DMS153 treated with DMSO at 0.1 percent for 48 hours (cell line): ENCODE measurements around the gene EARS2.
"Not testable (repeated sequence)": the region's sequence is repeated elsewhere in the genome, so short reads cannot be mapped to it uniquely, and the experiment has no call there.

Experiments used
- DNase-seq: peaks from one replicate; lab custom pipeline; 2025; ENCODE audit not compliant: unreplicated experiment; lab: John Stamatoyannopoulos, UW

Gene EARS2

DNA sequence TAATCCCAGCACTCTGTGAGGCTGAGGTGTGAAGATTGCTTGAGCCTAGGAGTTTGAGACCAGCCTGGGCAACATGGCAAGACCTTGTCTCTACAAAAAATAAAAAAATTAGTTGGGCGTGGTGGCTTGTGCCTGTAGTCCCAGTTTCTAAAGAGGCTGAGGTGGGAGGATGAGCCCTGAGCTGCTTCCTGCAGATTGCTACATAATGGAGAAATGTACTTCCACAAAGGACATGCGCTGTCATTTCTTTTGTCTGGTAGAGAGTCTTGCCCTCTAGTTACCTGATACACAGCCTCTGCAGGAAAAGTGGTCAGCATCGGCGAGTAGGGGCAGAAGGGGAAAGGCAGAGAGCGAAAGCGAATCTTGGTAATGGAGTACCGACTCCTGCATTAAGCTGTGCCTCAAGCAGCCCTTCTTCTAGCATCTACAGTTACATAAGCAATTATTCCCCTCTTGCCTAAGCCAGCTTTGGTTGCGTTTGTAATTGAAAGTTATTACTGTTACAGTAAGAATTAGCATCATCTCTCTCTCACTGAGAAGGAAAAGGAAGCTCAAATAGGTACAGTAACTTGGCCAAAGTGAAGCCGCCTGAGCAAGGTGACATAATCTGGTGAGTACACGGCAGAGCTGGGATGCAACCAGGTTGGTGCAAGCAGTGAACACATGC lies 28.4 kb downstream of the EARS2 start:
- DNase-seq: no peak

DNA sequence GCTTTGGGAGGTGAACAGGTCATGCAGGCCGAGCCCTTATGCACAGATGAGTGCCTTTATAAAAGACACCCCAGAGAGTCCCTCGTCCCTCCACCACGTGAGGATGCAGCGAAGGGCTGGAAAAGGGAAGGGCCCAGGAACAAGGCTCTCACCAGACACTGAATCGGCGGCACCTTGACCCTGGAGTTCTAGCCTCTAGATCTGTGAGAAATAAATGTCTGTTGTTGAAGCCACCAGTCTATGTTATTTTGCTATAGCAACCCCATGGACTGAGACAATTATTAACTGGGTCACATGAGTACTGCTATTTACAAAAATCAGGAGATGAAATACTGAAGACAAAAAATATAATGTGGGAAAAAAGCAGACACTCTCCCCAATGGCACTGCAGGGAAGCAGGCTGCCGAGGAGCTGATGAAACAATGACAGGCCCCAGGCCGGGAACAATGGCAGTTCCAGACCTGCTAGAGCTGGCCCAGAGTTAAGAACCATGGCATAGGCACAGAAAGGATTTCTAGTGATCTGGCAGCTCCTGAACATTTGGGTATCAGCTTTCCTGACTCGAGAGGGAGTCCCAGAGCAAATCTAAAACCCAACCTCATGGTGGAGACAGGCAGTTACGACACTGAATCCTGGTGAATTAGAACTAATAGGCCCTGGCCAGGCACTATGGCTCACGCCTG lies 29.0 kb downstream of the EARS2 start:
- DNase-seq: no peak

DNA sequence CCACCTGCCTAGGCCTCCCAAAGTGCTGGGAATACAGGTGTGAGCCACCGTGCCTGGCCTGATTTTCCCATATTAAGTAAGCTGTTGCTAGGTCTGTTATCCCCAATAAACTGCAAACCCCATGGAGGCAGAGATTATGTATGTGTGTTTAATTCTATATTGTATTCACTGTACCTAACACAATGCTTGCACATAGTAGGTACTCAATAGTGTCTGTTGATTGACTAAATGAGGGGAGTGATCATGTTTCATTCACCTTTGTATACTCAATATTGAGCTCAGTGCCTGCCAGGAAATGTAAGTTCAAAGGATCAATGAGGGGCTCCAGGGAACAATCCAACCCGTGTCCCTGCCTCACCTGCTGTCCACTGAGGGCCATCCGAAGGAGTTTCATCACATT lies 32.3 kb downstream of the EARS2 start:
- no peak for DNase-seq

DNA sequence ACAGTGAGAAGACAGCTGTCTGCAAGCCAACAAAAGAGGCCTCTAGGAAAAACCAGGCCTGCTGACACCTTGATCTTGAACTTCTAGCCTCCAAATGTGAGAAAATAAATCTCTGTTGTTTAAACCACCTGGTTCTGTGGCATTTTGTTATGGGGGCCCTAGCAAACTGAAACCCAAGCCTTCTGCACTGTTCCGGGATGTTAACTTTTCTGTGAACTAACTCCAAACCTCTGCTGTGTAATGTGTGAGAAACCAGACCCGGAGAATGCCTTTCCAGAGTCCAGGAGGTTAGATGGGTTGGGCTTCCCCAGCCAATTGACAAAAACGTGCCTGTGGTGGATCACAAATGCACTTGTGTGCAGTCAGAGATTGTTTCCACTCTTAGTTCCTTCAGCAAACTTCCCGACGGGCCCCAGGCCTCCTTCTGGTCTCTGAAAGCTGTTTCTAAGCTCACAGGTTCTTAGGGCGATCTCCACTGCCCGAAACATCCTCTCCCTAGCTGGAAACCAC lies 33.2 kb downstream of the EARS2 start:
- DNase-seq: no peak

GRCh38 chr16:23523321-23523720 lies 33.8 kb downstream of the EARS2 start:
- DNase-seq: no peak

DNA sequence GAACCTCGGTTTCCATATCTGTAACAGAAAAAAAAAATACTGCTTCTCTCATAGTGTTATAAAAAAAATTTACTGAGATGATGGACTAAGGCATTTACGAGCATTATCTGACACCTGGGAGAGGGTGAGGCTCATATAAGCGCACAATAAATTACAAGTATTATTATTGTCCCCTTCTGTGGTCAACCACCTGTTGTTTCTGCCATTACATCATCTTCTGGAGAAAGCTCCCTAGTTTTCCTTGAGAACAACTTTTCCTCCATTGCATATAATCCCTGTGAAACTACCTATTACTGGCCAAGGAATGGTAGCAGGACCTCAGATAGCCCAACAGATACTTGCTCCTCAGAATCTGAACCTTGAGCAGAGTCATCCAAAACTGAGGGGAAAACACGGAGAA lies 35.2 kb downstream of the EARS2 start:
- no peak for DNase-seq

GRCh38 chr16:23521037-23521743 lies 36.0 kb downstream of the EARS2 start:
- DNase-seq: no peak

DNA sequence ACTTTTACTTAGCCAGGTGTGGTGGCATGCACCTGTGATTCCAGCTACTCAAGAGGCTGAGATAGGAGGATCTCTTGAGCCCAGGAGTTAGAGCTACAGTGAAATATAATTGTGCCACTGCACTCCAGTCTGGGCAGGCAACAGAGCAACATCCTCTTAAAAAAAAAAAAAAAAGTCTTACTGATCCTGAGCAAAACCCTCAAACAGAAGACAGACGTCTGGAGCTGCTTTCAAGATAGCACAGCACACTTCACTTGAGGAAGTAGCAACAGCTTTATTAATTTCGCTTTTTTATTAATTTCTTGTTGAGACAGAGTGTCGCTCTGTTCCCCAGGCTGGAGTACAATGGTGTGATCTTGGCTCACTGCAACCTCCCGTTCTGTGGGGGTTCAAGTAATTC lies 36.6 kb downstream of the EARS2 start:
- no peak for DNase-seq

DNA sequence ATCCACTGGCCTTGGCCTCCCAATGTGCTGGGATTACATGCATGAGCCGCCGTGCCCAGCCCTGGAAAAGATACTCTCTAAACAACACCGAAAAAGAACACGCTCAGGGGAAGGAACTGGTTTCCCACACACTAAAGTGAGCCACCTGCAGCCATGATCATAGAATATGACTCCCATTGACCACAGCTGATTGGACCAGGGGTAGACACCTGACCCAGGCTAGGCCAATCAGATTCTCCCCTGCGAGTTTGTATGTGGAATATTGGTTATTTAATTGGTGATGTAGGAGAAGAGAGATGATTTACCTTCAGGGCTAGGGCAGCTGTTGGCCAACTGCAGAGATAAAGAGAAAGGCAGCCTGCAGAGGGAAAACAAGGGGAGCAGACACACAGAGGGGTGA lies 37.9 kb downstream of the EARS2 start:
- no peak for DNase-seq

GRCh38 chr16:23518435-23518891 lies 38.7 kb downstream of the EARS2 start:
- peak; percentile 1 for DNase-seq

DNA sequence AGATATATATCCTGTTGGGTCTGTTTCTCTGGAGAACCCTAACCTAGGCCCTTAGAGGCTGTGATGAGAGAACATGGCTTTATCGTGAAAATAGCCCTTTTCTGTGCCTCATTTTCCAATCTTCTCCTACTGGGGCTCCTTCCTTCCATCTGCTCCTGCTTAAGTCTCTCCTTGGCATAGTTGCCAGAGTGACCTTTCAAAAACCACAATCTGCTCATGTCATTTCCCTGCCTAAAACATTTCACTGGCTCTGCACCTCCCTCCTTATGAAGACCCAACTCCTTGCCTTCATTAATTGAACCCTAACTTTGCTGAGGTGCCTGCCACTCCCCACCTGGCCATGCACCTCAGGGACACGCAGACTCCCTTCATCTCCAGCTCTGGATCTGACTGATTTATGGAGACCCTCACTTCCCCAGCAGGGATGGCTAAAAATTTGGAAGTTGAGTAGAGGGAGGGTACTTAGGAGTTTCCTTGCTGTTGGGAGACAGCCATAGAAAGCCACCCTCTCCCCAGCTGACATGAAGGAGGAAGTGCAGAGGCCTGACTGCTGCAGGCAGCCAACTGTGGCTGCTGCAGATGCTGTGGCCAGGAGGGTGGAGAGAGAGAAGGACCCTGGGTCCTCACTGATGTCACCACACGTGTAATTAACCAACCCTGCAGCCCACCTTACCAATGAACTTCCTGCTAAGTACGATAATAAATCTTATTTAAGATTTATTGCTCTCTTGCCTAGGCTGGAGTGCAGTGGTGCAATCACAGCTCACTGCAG lies 40.6 kb downstream of the EARS2 start:
- no peak for DNase-seq

DNA sequence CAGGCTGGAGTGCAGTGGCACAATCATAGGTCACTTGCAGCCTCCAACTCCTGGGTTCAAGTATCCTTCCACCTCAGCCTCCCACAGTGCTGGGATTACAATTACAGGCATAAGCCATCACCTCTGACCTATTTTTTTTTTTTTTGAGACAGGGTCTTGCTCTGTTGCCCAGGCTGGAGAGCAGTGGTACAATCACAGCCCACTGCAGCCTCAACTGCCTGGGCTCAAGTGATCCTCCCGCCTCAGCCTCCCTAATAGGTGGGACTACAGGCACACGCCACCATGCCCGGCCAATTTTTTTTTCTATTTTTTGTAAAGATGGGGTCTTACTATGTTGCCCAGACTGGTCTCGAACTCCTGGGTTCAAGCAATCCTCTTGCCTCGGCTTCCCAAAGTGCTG lies 41.3 kb downstream of the EARS2 start:
- no peak for DNase-seq

DNA sequence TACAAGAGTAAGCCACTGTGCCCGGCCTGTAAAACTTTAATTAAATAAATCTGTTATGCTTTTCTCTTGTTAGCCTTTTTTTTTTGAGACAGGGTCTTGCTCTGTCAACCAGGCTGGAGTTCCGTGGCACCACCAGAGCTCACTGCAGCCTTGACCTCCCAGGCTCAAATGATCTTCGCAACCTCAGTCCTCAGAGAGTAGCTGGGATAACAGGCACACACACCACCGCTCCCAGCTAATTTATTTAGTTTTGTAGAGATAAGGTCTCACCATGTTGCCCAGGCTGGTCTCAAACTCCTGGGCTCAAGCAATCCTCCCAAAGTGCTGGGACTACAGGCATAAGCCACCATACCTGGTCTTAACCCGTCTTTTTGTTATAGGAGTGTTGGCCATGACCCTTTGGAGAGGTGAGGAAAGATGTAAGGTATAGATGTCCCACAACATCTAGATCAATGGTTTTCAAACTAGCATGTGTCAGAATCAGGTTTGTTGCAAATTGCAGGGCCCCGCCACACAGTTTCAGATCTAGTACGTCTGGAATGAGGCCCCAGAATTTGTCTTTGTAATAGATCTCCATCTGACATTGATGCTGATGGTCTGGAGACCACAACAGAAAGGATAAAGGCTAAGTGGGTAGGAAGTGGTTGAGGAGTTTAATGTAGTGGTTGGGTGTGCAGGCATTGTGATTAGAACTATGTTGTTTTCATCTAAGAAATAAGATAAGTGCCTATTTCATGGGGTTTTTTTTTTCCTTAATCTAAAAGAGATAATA lies 42.6 kb downstream of the EARS2 start:
- DNase-seq: no peak

DNA sequence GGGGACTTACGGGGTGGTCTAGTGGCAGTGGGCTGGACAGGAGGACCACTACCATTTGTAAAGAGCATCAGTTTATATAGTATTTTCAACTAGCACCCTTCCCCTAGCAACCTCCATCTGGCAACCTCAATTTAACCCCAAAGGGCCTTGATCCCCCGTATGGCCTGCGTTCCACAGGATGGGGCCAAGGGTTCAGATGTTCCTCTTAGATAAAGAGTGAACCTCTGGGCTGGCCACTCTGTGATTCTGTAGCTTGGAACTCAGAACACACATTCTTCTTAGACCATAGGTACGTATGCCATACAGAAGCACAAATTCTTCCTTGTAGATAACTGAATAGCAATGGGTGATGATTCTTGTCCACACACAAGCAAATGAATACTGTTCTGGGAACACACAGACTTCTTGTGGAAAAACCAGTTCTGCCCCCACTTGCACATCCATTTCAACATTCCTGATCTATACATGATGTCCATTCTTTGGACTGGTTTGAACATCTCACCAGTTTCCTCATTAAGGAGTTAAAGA lies 44.9 kb downstream of the EARS2 start:
- DNase-seq: no peak

DNA sequence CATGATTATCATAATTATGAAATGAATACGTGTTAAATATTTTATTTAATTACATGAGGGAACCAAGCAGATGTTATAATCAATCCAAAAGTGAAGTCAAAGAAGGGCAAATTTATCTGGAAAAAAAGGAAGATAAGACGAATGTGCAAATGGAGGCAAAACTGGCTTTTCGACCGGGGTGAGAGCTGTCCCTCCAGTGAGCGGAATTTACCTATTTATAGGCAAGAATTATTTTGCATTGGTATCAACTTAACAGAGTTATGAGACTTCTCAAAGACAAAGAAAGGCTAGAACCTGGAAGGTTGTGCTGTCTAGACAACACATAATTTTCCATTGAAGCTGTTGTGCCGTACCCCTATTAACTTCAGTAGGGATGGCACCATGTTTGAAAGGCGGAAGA lies 45.4 kb downstream of the EARS2 start:
- no peak for DNase-seq

- not testable (repeated sequence) for DNase-seq
These were observed 46.3 kb downstream of the EARS2 start for GRCh38 chr16:23510915-23511270.

DNA sequence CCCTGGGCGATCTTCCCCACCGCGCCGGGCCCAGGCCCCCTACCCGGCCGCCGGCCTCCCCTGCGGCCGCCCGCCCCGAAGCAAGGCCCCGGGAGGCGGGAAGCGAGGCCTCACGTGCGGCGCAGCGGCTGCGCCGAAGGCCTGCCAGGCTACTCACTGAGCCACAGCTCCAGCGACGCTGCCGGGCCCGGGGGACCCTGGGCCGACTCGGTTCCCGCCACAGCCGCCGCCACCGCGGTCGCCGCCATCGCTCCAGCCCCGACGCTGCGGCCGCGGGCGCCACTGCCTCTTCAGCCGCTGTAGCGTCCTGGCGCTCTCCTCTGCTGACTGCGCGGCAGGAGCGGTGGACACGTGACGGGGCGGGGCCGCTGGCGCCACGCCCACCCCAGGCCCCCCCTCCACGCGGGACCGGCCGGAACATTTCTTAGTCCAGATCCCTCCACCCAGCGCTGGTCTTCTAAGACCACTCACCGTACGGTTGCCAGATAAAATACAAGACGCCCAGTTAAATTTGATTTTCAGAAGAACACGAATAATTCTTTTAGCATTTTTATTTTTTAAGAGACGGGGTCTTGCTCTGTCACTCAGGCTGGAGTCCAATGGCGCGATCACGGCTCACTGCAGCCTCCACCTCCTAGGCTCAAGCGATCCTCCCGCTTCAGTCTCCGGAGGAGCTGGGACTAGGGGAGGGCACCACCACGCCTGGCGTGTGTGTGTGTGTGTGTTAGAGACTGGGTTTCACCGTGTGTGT lies 46.8 kb downstream of the EARS2 start, which contains the start of gene GGA2:
Gene GGA2 (minus strand): TSS at position 331 of the 751 bp plus-strand sequence. CDS start 83 bp downstream, at position 248.
- DNase-seq: peak; percentile 56

DNA sequence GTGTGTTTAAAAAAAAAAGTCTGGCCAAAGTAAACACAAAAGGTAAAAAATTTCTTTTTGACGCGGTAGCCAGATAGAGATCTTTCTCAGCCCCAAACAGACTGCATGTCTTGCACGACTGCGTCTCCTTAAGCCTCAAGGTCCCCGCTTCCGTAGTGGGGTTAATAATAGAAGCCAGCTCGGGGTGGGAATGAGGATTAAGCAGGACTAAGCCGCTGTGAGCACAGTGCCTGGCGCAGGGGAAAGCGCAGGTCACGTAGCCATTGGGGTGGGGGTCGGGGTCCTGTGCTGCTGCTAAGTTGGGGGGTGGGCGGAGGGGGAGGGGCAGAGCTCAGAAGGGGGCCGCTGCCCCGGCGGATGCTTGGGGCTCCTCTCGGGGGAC lies 47.4 kb downstream of the EARS2 start:
- DNase-seq: no peak

- DNase-seq: no peak
These were observed 47.8 kb downstream of the EARS2 start for GRCh38 chr16:23509441-23509754.
